H1 (cell line): ENCODE results near the gene IFI16. TPM values are rescaled to one million over a fixed set of nuclear protein-coding genes. Genes with fewer than 3 reads are reported as not detected.

Experiments used
- CTCF ChIA-PET: fragments of 300-600 bp; sonication (Branson Sonifier 250); formaldehyde crosslinking; loops from one replicate; lab custom pipeline; 2021; ENCODE audit not compliant: partially characterized antibody; lab: Charles Lee
- POLR2A ChIA-PET: fragments of 300-600 bp; sonication (Branson Sonifier 250); formaldehyde crosslinking; loops from one replicate; lab custom pipeline; 2021; ENCODE audit warnings: inconsistent platforms; ENCODE audit not compliant: partially characterized antibody; lab: Charles Lee
- DNase-seq, 2 experiments: peaks; one replicate each; pipeline versions ENCODE4 v3.0.0 to v3.0.0-alpha.2; 2010 to 2022; ENCODE audit warnings: low spot score in 2 of 2, low read depth in 1 of 2, mixed read lengths in 1 of 2
- FAIRE-seq: peaks from 2 replicates; lab custom pipeline; 2011; peaks lifted over from hg19 to GRCh38; lab: Jason Lieb, UNC
- H2AFZ ChIP-seq: 2 replicates; pipeline ENCODE4 v1.8.1; 2012; ENCODE audit warnings: low read length, inconsistent platforms
- H2AK5ac ChIP-seq: 2 replicates; pipeline ENCODE4 v1.6.1; 2013; ENCODE audit warnings: low read depth, low read length
- H2BK120ac ChIP-seq: replicated peaks from 2 replicates; pipeline ENCODE3; 2013; ENCODE audit warnings: low read depth, low read length, inconsistent platforms
- H2BK12ac ChIP-seq: 2 replicates; pipeline ENCODE4 v1.6.1; 2013; ENCODE audit warnings: low read depth, low read length
- H2BK15ac ChIP-seq: 2 replicates; pipeline ENCODE4 v1.6.1; 2013; ENCODE audit warnings: low read length
- H2BK20ac ChIP-seq: 2 replicates; pipeline ENCODE4 v1.6.1; 2013; ENCODE audit warnings: low read length
- H2BK5ac ChIP-seq: 2 replicates; pipeline ENCODE4 v1.6.1; 2013; ENCODE audit warnings: low read depth, low read length
- H3K14ac ChIP-seq: 2 replicates; pipeline ENCODE4 v1.6.1; 2013; ENCODE audit warnings: inconsistent platforms; ENCODE audit not compliant: insufficient read length
- H3K18ac ChIP-seq: 2 replicates; pipeline ENCODE4 v1.6.1; 2013; ENCODE audit warnings: low read length; ENCODE audit errors: extremely low read depth
- H3K23ac ChIP-seq: 2 replicates; pipeline ENCODE4 v1.6.1; 2013; ENCODE audit warnings: inconsistent platforms; ENCODE audit not compliant: insufficient read length
- H3K23me2 ChIP-seq: 2 replicates; pipeline ENCODE4 v1.6.1; 2013; ENCODE audit warnings: low read depth, low read length
- H3K27ac ChIP-seq: 2 replicates; pipeline ENCODE4 v1.6.1; 2011; ENCODE audit warnings: low read depth, low read length, inconsistent platforms
- H3K27me3 ChIP-seq, 4 experiments: replicated peaks in 1 of 4; 1 replicate in 1 of 4; 2 replicates in 3 of 4; pipeline versions ENCODE4 v1.6.1 to v1.8.1; 2011 to 2013; ENCODE audit warnings: low read length in 3 of 4, mild to moderate bottlenecking in 3 of 4, inconsistent platforms in 2 of 4, mixed read lengths in 2 of 4, moderate library complexity in 1 of 4; ENCODE audit not compliant: control insufficient read depth in 3 of 4, insufficient read depth in 3 of 4; ENCODE audit errors: extremely low read depth in 1 of 4
- H3K36me3 ChIP-seq, 4 experiments: 2 replicates each; pipeline versions ENCODE4 v1.6.1 to v1.8.1; 2011 to 2013; ENCODE audit warnings: mild to moderate bottlenecking in 4 of 4, low read length in 3 of 4, moderate library complexity in 2 of 4, control low read depth in 1 of 4, inconsistent platforms in 1 of 4; ENCODE audit not compliant: insufficient read depth in 4 of 4, control insufficient read depth in 2 of 4
- H3K4ac ChIP-seq: replicated peaks from 2 replicates; pipeline ENCODE3; 2013; ENCODE audit warnings: low read length, low read depth, mixed read lengths, inconsistent platforms; ENCODE audit not compliant: insufficient read length
- H3K4me1 ChIP-seq, 4 experiments: replicated peaks in 1 of 4; 1 replicate in 1 of 4; 2 replicates in 3 of 4; pipeline versions ENCODE4 v1.6.1 to v1.8.1; 2011 to 2013; ENCODE audit warnings: low read length in 3 of 4, inconsistent platforms in 2 of 4, mixed read lengths in 1 of 4; ENCODE audit not compliant: insufficient read depth in 4 of 4, control insufficient read depth in 3 of 4
- H3K4me2 ChIP-seq, 2 experiments: 2 replicates each; pipeline versions ENCODE4 v1.6.1 to v1.8.1; 2011 to 2013; ENCODE audit warnings: low read depth in 2 of 2, low read length in 2 of 2, control low read depth in 1 of 2, inconsistent platforms in 1 of 2, mild to moderate bottlenecking in 1 of 2; ENCODE audit not compliant: insufficient read depth in 1 of 2
- H3K4me3 ChIP-seq, 4 experiments: fragments of 200-600, 300-600 bp in 1 of 4; sonication (generic), shearing (Covaris generic), sonication (Bioruptor Twin) in 1 of 4; 2 replicates each; pipeline versions ENCODE4 v1.5.1 to v1.8.1; 2011 to 2016; ENCODE audit warnings: low read length in 4 of 4, low read depth in 3 of 4, control low read depth in 2 of 4, inconsistent platforms in 2 of 4, mild to moderate bottlenecking in 2 of 4, mixed read lengths in 1 of 4, moderate library complexity in 1 of 4; ENCODE audit not compliant: insufficient read depth in 2 of 4; ENCODE audit errors: extremely low read depth in 1 of 4
- H3K56ac ChIP-seq: replicated peaks from 2 replicates; pipeline ENCODE3; 2013; ENCODE audit warnings: low read depth, mild to moderate bottlenecking, mixed read lengths, low read length, inconsistent platforms; ENCODE audit not compliant: insufficient read length
- H3K79me1 ChIP-seq: 2 replicates; pipeline ENCODE4 v1.6.1; 2013; ENCODE audit warnings: low read depth, low read length, control low read depth
- H3K79me2 ChIP-seq, 2 experiments: 2 replicates each; pipeline versions ENCODE4 v1.6.1 to v1.8.1; 2012 to 2013; ENCODE audit warnings: low read length in 2 of 2, mild to moderate bottlenecking in 2 of 2, inconsistent platforms in 1 of 2; ENCODE audit not compliant: insufficient read depth in 2 of 2, control insufficient read depth in 1 of 2
- H3K9ac ChIP-seq, 4 experiments: replicated peaks in 1 of 4; 1 replicate in 1 of 4; 2 replicates in 3 of 4; pipeline versions ENCODE4 v1.6.1 to v1.8.1; 2011 to 2013; ENCODE audit warnings: low read depth in 3 of 4, low read length in 3 of 4, control low read depth in 2 of 4, mild to moderate bottlenecking in 2 of 4, moderate library complexity in 2 of 4, inconsistent platforms in 1 of 4; ENCODE audit errors: extremely low read depth in 1 of 4
- H3K9me3 ChIP-seq, 2 experiments: 2 replicates each; pipeline versions ENCODE4 v1.6.1 to v1.8.1; 2012 to 2013; ENCODE audit warnings: mild to moderate bottlenecking in 2 of 2, moderate library complexity in 2 of 2, control low read depth in 1 of 2, inconsistent platforms in 1 of 2, low read depth in 1 of 2, low read length in 1 of 2, mixed read lengths in 1 of 2; ENCODE audit not compliant: insufficient read depth in 2 of 2
- H4K20me1 ChIP-seq, 2 experiments: replicated peaks in 1 of 2; 2 replicates each; pipeline versions ENCODE3 to v1.8.1; 2011 to 2013; ENCODE audit warnings: inconsistent platforms in 2 of 2, low read length in 2 of 2, mild to moderate bottlenecking in 1 of 2; ENCODE audit not compliant: insufficient read depth in 2 of 2, control insufficient read depth in 1 of 2
- H4K5ac ChIP-seq: 2 replicates; pipeline ENCODE4 v1.6.1; 2013; ENCODE audit warnings: low read length, low read depth, mixed read lengths, inconsistent platforms; ENCODE audit not compliant: insufficient read length
- H4K8ac ChIP-seq: 2 replicates; pipeline ENCODE4 v1.8.0; 2013; ENCODE audit warnings: mild to moderate bottlenecking, moderate library complexity, low read length, inconsistent platforms; ENCODE audit not compliant: insufficient read depth; ENCODE audit errors: extremely low read depth
- H4K91ac ChIP-seq: replicated peaks from 2 replicates; pipeline ENCODE3; 2013; ENCODE audit warnings: low read length, mixed read lengths, inconsistent platforms; ENCODE audit not compliant: insufficient read length
- CEBPB ChIP-seq: IDR thresholded peaks from 2 replicates; pipeline ENCODE4 v1.6.1; 2012; ENCODE audit warnings: low read depth, low read length
- CHD1 ChIP-seq: IDR thresholded peaks from 2 replicates; pipeline ENCODE4 v1.6.1; 2012; ENCODE audit warnings: low read depth, low read length, improper control_type of control experiment
- FOSL1 ChIP-seq: IDR thresholded peaks from 2 replicates; pipeline ENCODE4 v1.6.1; 2011; ENCODE audit warnings: mild to moderate bottlenecking, low read depth, low read length, moderate library complexity; ENCODE audit not compliant: insufficient read depth
- POLR2A ChIP-seq, 2 experiments: IDR thresholded peaks; 1 replicate in 1 of 2; 2 replicates in 1 of 2; pipeline ENCODE4 v1.6.1; 2011; ENCODE audit warnings: low read depth in 2 of 2, low read length in 2 of 2, mild to moderate bottlenecking in 2 of 2; ENCODE audit errors: control extremely low read depth in 1 of 2
- SP2 ChIP-seq: IDR thresholded peaks from 2 replicates; pipeline ENCODE4 v1.6.1; 2012; ENCODE audit warnings: mild to moderate bottlenecking, low read length, inconsistent platforms
- YY1 ChIP-seq: IDR thresholded peaks from 2 replicates; pipeline ENCODE4 v1.6.1; 2011; ENCODE audit warnings: low read depth, mild to moderate bottlenecking, low read length
- WGBS, 2 experiments: shearing (Covaris generic) in 1 of 2; methylation state at CpG; one replicate each; pipeline versions ENCODE4 v1.1.6 to v1.1.7; 2013 to 2015; ENCODE audit warnings: low lambda C conversion rate in 2 of 2, mixed read lengths in 2 of 2, inconsistent platforms in 1 of 2, low coverage in 1 of 2, missing lambda C conversion rate in 1 of 2; ENCODE audit not compliant: insufficient replicate concordance in 2 of 2, insufficient coverage in 1 of 2, insufficient read length in 1 of 2; ENCODE audit errors: extremely low coverage in 1 of 2, missing lambda C conversion rate in 1 of 2; 5-methylcytosine and 5-hydroxymethylcytosine counted together
- polyA plus RNA-seq, 7 experiments: library from polyadenylated mRNA; depleted of rRNA in 3 of 7; stranded (reverse) in 5 of 7; unstranded in 2 of 7; fragments of >200 nt in 5 of 7; fragments of 200-250 nt in 2 of 7; gene quantifications; 1 replicate in 5 of 7; 2 replicates in 1 of 7; 4 replicates in 1 of 7; pipeline versions ENCODE4 v1.2.1 to v1.2.3, GENCODE V29; 2011 to 2013; ENCODE audit warnings: missing spikeins in 2 of 7, mixed read lengths in 2 of 7
- total RNA-seq: library from RNA; stranded (reverse); fragmentation: NEBNext Ultra II Directional; extraction: Animal tissue kit (Norgen Biotek cat#: 25700); gene quantifications from 2 replicates; pipeline ENCODE4 v1.2.1, GENCODE V29; 2021

IFI16 gene
- total and polyA plus RNA-seq, 2 of the 8 experiments (the other 6 are each of a cell fraction or from before 2014, with no cell fraction given) = 0.63 to 0.74 TPM

GRCh38 chr1:159092036-159092760 lies 82.5 kb downstream of the IFI16 start:
- CTCF ChIA-PET = no interaction called here
- H3K23ac ChIP-seq = no peak overlapping the region
- H3K4me1 ChIP-seq = no peaks in the 10 kb centered on the region

More at GRCh38 chr1:159092036-159092760, 82.5 kb downstream of the IFI16 start:
- Histone ChIP-seq H2BK120ac (no peak overlapping the region), H2BK12ac (no peak overlapping the region), H2AFZ (no peak overlapping the region), H3K4me3 (no peak overlapping the region), H3K36me3 (no peaks in the 10 kb centered on the region), H3K18ac (no peak overlapping the region), H3K79me2 (no peaks in the 10 kb centered on the region), H3K9me3 (no peaks in the 10 kb centered on the region), H2BK5ac (no peak overlapping the region), H3K79me1 (no peaks in the 10 kb centered on the region), H4K20me1 (no peaks in the 10 kb centered on the region), H3K4ac (no peak overlapping the region), H3K23me2 (no peaks in the 10 kb centered on the region), H4K5ac (no peak overlapping the region), H4K8ac (no peak overlapping the region), H2BK15ac (no peak overlapping the region), H3K4me2 (no peak overlapping the region), H3K9ac (no peak overlapping the region), H3K27ac (no peak overlapping the region), H3K27me3 (no peaks in the 10 kb centered on the region), H2AK5ac (no peak overlapping the region), H3K56ac (no peak overlapping the region), H3K14ac (no peak overlapping the region), H4K91ac (no peak overlapping the region), H2BK20ac (no peak overlapping the region)
- DNase-seq (no peak), FAIRE-seq (no peak)
- 64% methylated on average over 3 of the region's 3 CpGs; no CpG with 5 or more reads in 1 of the 2 experiments for WGBS, 2 experiments
- POLR2A ChIA-PET = no interaction called here
- TF ChIP-seq POLR2A (IDR thresholded peaks at IDR 0.05; ENCODE audit: control extremely low read depth in 1 of 2, low read depth in 2 of 2, low read length in 2 of 2) (no peak), CEBPB (no peak), SP2 (no peak), YY1 (no peak), FOSL1 (no peak), CHD1 (no peak)
